Ishikawa (cell line): Measurements from ENCODE around the gene MINDY3.

Experiments
- FOXM1 ChIP-seq: IDR thresholded peaks from 2 replicates; pipeline ENCODE4 v1.6.1; 2012; ENCODE audit warnings: low read depth, borderline replicate concordance
- NFIC ChIP-seq: IDR thresholded peaks from 2 replicates; pipeline ENCODE4 v1.6.1; 2012
- YY1 ChIP-seq: IDR thresholded peaks from 2 replicates; pipeline ENCODE4 v1.6.1; 2012; ENCODE audit warnings: low read depth

DNA sequence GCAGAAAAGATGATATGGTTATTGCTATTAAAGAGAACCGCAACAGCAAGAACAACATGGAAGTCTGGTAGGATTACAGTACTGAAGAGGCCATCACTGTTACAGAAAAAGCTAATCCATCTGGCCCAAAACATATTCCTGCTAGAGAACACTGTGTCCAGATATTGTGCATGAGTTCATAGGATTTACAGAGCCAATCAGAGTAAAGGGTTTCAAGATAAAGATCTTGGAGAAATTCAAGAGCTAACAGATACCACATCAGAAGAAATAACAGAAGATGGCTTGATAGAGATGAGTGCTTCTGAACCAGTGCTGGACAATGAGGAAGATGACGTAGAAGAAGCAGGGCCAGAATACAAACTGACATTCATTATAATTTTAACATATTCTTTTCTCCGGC lies 58.7 kb downstream of the MINDY3 start:
- TF ChIP-seq YY1 (no peak), NFIC (no peak), FOXM1 (no peak)
